A673 (cell line): Measurements from ENCODE around the gene HLA-DRA.

Experiments
- CTCF ChIP-seq: fragments of 300-800, 200-600 bp; sonication (generic); conservative IDR thresholded peaks from 2 replicates; pipeline ENCODE4 v1.5.1; 2017; ENCODE audit warnings: low read depth, mild to moderate bottlenecking, antibody characterized with exemption, low read length, moderate library complexity, mixed read lengths
- EZH2 ChIP-seq: fragments of 200-600 bp; sonication (generic); IDR thresholded peaks from 2 replicates; pipeline ENCODE4 v1.6.1; 2017; ENCODE audit warnings: borderline replicate concordance, low read depth, mild to moderate bottlenecking, mixed read lengths, antibody characterized with exemption, low read length; ENCODE audit not compliant: poor library complexity, severe bottlenecking

DNA sequence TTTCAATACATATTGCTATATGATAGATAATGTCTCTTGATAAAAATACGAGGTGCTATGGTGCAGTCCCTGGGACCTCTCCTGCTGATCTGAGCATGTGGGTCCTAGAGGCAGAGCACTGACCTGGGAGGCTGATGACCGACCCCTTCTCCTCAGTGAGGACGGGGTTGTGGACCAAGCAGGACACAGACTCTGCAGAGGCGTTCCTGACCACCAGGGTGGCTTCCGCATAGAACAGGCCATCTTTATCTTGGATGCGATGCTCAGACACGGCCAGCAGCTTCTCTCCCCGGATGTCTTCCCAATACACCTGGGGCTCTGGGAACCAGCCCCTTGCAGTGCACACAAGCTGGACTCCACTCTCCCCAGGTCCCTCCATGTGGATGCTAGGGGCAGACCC lies 36.9 kb upstream of the HLA-DRA start:
- TF ChIP-seq CTCF (no peak), EZH2 (no peak)
